ENCODE results near the gene SETD2. TPM values are rescaled to one million over a fixed set of nuclear protein-coding genes. Genes with fewer than 3 reads are reported as not detected.

SETD2 gene
- total and polyA plus RNA-seq, 8 donors: 9.3 to 96.2 (median 66.4) TPM

DNA sequence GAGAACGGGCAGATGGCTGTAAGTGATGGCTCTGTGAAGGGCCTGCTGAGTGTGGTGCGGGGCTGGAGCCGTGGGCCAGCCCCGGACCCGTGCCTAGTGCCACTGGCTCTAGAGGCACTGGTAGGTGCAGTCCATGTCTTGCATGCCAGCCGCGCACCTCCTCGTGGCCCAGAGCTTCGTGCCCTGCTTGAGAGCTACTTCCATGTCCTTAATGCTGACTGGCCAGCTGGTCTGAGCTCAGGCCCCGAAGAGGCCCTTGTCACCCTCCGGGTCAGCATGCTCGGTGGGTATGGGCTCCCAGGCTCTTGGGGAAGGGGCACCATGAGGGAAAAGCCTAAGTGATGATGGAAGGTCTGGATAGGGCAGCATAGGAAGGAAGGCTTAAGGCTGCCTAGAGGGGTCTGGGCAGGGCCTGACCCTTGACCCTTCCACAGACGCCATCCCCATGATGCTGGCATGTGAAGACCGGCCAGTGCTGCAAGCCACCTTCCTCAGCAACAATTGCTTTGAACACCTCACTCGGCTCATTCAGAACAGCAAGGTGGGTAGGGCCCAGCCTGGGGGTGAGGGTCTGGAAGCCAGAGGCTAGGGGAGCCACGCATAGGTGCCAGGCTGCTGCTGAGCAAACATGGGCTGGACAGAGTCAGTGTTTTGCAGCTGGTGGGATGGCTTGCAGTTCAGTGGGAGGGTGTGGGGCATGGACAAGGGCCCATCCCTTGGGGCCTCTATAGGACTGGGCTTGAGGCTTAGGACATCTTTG is 172.3 kb downstream of the SETD2 start:
- peaks cover 29 to 84% (median 82%) of the 10 kb centered on the region in 4 donors for H3K36me3 ChIP-seq

DNA sequence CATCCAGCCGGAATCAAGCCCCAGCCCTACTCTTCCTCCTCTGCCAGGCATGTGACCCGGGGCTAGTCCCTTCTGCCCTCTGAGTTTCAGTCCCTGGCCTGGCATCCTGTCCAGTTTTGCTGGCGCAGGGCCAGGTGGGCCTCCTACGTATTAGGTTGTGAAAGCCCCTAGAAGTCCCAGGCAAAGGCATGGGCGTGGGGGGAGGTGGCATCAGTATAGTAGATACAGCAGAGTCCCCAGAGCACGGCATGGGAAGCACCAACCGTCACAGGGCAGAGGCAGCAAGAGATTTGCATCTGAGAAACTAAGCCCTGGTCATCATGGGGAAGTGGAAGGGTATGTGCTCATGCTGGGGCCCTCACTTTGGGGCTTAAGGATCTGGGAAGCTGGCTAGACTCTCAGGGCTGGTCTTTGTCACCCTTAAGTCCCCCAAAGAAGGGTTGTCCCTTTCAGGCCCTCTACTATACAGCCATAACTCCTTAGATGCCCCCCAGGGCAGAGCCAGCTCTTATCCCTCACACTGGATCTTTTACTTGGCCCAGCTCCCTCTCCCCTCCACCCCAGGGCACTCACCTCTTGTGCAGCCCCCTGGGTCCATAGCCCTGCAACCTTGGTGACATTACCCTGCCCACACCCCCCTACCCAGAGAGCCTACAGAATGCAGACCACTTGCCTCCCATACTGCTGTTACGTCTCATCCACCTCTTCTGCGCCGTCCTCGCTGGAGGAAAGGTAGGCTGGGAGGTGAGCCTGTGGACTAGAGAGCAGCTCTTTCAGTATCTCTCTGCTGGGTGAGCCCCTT is 173.1 kb downstream of the SETD2 start:
- peak overlapping the region in 2 of 5 donors; percentile 26 to 85 for H3K27ac ChIP-seq
- H3K4me3 ChIP-seq: no peak overlapping the region
- no peak for DNase-seq
- H3K27me3 ChIP-seq: no peaks in the 10 kb centered on the region
- no peaks in the 10 kb centered on the region for H3K9me3 ChIP-seq
- no peak for TF ChIP-seq CTCF (IDR thresholded peaks at IDR 0.05)
- TF ChIP-seq EP300 (IDR thresholded peaks at IDR 0.05): no peak
- TF ChIP-seq POLR2AphosphoS5 (IDR thresholded peaks at IDR 0.05): no peak
- no peak for TF ChIP-seq POLR2A (IDR thresholded peaks at IDR 0.05)
- peaks cover 35 to 55% (median 42%) of the 10 kb centered on the region in 4 donors for H3K4me1 ChIP-seq
- H3K36me3 ChIP-seq: peaks cover 23 to 76% (median 74%) of the 10 kb centered on the region in 4 donors
- WGBS, 5 donors: 69 to 84% (median 78%) methylated on average over 11 of the region's 11 CpGs
- intact Hi-C loops (cut with DNase I; ENCODE audit: low total_unique reads): no loop called here

More for the DNA sequence above, 172.3 kb downstream of the SETD2 start:
- no peak for TF ChIP-seq POLR2A (IDR thresholded peaks at IDR 0.05)
- H3K27ac ChIP-seq: peak overlapping the region in 1 of 5 donors; percentile 33
- no peaks in the 10 kb centered on the region for H3K27me3 ChIP-seq
- no peak overlapping the region for H3K4me3 ChIP-seq
- H3K4me1 ChIP-seq: peaks cover 27 to 52% (median 34%) of the 10 kb centered on the region in 4 donors
- no peak for DNase-seq
- H3K9me3 ChIP-seq: no peaks in the 10 kb centered on the region
- intact Hi-C loops (cut with DNase I; ENCODE audit: low total_unique reads): no loop called here
- WGBS, 5 donors: 83 to 96% (median 93%) methylated on average over 5 to 16 of the region's 16 CpGs

DNA sequence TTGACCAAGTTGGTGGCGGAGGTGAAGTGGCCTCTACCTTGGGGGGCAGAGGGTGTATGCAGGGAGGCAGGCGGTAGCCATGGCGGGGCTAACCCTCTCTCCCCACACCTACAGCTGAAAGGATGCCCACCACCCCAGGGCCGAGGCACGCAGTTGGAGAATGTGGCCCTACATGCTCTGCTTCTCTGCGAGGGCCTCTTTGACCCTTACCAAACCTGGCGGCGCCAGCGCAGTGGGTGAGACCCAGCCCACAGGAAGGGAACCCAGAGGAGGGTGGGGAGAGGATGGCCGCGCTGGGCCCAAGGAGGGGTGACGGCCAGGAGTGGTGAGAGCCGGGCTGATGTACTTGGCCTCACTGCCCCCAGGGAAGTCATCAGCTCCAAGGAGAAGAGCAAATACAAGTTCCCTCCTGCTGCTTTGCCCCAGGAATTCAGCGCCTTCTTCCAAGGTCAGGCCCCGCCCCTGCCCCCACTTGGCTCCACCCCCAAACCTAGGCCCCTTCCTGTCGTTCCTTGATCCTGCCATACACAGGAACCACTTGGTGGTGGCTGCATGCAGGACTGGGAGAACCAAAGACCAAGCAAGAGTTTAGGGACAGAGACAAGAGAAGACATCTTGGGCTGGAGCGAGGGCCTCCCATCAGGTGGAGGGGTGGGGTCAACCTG is 174.6 kb downstream of the SETD2 start:
- H3K27ac ChIP-seq: peak overlapping the region in 4 of 5 donors; percentile 10 to 85 (median 68)
- intact Hi-C loops (cut with DNase I; ENCODE audit: low total_unique reads): no loop called here
- no peaks in the 10 kb centered on the region for H3K27me3 ChIP-seq
- DNase-seq: no peak
- TF ChIP-seq POLR2AphosphoS5 (IDR thresholded peaks at IDR 0.05): no peak
- TF ChIP-seq POLR2A (IDR thresholded peaks at IDR 0.05): no peak
- no peak for TF ChIP-seq EP300 (IDR thresholded peaks at IDR 0.05)
- no peak for TF ChIP-seq CTCF (IDR thresholded peaks at IDR 0.05)
- H3K4me3 ChIP-seq: peak overlapping the region in 2 of 4 donors; percentile 12 to 18
- H3K36me3 ChIP-seq: peaks cover 12 to 73% (median 59%) of the 10 kb centered on the region in 4 donors
- no peaks in the 10 kb centered on the region for H3K9me3 ChIP-seq
- 78 to 89% (median 80%) methylated on average over 14 to 17 of the region's 17 CpGs for WGBS, 5 donors
- peaks cover 46 to 70% (median 57%) of the 10 kb centered on the region in 4 donors for H3K4me1 ChIP-seq

- TF ChIP-seq EP300 (IDR thresholded peaks at IDR 0.05): no peak
- TF ChIP-seq POLR2A (IDR thresholded peaks at IDR 0.05): no peak
- no peak for TF ChIP-seq CTCF (IDR thresholded peaks at IDR 0.05)
- TF ChIP-seq POLR2AphosphoS5 (IDR thresholded peaks at IDR 0.05): no peak
- WGBS, 5 donors: 68 to 92% (median 90%) methylated on average over 2 to 4 of the region's 4 CpGs
- intact Hi-C loops (cut with DNase I; ENCODE audit: low total_unique reads): no loop called here
- Histone ChIP-seq H3K27ac (peak overlapping the region in 4 of 5 donors; percentile 66 to 85 (median 69)), H3K27me3 (no peaks in the 10 kb centered on the region), H3K4me1 (peaks cover 46 to 75% (median 62%) of the 10 kb centered on the region in 4 donors), H3K9me3 (no peaks in the 10 kb centered on the region), H3K36me3 (peaks cover 7 to 68% (median 53%) of the 10 kb centered on the region in 4 donors), H3K4me3 (peak overlapping the region in 3 of 4 donors; percentile 8 to 18 (median 12))
- no peak for DNase-seq
These were observed 175.3 kb downstream of the SETD2 start for GRCh38 chr3:46988616-46989015.

All from stomach (tissue), 9 donors.